ENCODE measurements around the gene MYH3. TPM values are rescaled to one million over a fixed set of nuclear protein-coding genes. Genes with fewer than 3 reads are reported as not detected.
A peak's percentile ranks its signal among the peaks of the same experiment; 100 is the strongest.

MYH3 gene
- total and polyA plus RNA-seq, 7 donors = 1.9 to 261 (median 5.8) TPM

- DNase-seq = no peak
- TF ChIP-seq, protein P1, sequence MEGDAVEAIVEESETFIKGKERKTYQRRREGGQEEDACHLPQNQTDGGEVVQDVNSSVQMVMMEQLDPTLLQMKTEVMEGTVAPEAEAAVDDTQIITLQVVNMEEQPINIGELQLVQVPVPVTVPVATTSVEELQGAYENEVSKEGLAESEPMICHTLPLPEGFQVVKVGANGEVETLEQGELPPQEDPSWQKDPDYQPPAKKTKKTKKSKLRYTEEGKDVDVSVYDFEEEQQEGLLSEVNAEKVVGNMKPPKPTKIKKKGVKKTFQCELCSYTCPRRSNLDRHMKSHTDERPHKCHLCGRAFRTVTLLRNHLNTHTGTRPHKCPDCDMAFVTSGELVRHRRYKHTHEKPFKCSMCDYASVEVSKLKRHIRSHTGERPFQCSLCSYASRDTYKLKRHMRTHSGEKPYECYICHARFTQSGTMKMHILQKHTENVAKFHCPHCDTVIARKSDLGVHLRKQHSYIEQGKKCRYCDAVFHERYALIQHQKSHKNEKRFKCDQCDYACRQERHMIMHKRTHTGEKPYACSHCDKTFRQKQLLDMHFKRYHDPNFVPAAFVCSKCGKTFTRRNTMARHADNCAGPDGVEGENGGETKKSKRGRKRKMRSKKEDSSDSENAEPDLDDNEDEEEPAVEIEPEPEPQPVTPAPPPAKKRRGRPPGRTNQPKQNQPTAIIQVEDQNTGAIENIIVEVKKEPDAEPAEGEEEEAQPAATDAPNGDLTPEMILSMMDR (IDR thresholded peaks at IDR 0.05) = no peak
- Histone ChIP-seq H3K9me3 (no peaks in the 10 kb centered on the region), H3K4me3 (peak overlapping the region; percentile 52), H3K36me3 (ENCODE audit: insufficient read depth in 1 of 2, low read depth in 1 of 2) (no peaks in the 10 kb centered on the region), H3K27me3 (ENCODE audit: insufficient read depth in 3 of 3, low read length in 2 of 3) (no peaks in the 10 kb centered on the region), H3K27ac (peak overlapping the region; percentile 92), H3K4me1 (peaks cover 31% of the 10 kb centered on the region)
- intact Hi-C loops (cut with DNase I) = loop anchor here in 1 of 2 donors (5.0 kb wide), 1 partner anchor 241 kb away; no protein-coding TSS in a partner anchor
- ATAC-seq = peak in 3 of 4 donors; percentile 6 to 30 (median 21)
- 39 to 64% (median 48%) methylated on average over 14 of the region's 14 CpGs for WGBS, 3 donors
Observed at GRCh38 chr17:10622617-10623485, 34.3 kb downstream of the MYH3 start.

DNA sequence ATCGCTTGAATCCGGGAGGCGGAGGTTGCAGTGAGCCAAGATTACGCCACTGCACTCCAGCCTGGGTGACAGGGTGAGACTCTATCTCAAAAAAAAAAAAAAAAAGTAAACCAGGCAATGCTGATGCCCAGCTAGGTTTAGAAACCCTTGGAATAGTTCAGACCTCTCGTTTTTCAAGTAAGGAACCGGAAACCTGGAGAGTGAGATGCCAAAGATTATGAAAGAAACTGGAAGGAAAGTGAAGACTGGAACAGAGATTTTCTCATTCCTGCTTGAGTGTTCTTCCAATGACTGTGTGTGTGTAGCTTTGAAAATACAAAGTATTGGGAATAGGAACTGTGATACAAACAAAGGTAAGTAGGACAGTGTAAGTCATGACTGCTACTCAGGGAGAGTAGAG is 35.7 kb downstream of the MYH3 start:
- Histone ChIP-seq H3K4me3 (peak overlapping the region; percentile 36), H3K9me3 (no peaks in the 10 kb centered on the region), H3K27ac (peak overlapping the region; percentile 92), H3K27me3 (ENCODE audit: insufficient read depth in 3 of 3, low read length in 2 of 3) (no peaks in the 10 kb centered on the region), H3K4me1 (peaks cover 39% of the 10 kb centered on the region), H3K36me3 (ENCODE audit: insufficient read depth in 1 of 2, low read depth in 1 of 2) (no peaks in the 10 kb centered on the region)
- ATAC-seq (no peak), DNase-seq (no peak)
- intact Hi-C loops (cut with DNase I) = loop anchor here in 1 of 2 donors (5.0 kb wide), 1 partner anchor 239 kb away; no protein-coding TSS in a partner anchor
- TF ChIP-seq, protein P1 (IDR thresholded peaks at IDR 0.05) = no peak
- WGBS, 3 donors = 45 to 82% (median 56%) methylated on average over 6 of the region's 6 CpGs

- DNase-seq (no peak), ATAC-seq (no peak)
- no peaks in the 10 kb centered on the region for H3K36me3 ChIP-seq (ENCODE audit: insufficient read depth in 1 of 2, low read depth in 1 of 2)
- H3K9me3 ChIP-seq = no peaks in the 10 kb centered on the region
- intact Hi-C loops (cut with DNase I) = loop anchor here in 1 of 2 donors (5.0 kb wide), 1 partner anchor 239 kb away; no protein-coding TSS in a partner anchor
- H3K4me1 ChIP-seq = peaks cover 38% of the 10 kb centered on the region
- 46 to 63% (median 57%) methylated on average over 4 of the region's 4 CpGs for WGBS, 3 donors
- no peaks in the 10 kb centered on the region for H3K27me3 ChIP-seq (ENCODE audit: insufficient read depth in 3 of 3, low read length in 2 of 3)
- TF ChIP-seq, protein P1 (IDR thresholded peaks at IDR 0.05) = no peak
- peak overlapping the region; percentile 92 for H3K27ac ChIP-seq
- no peak overlapping the region for H3K4me3 ChIP-seq
Observed at GRCh38 chr17:10620823-10621222, 36.3 kb downstream of the MYH3 start.

- ATAC-seq (peak; percentile 53 to 74 (median 72)), DNase-seq (peak; percentile 70 to 84)
- Histone ChIP-seq H3K36me3 (ENCODE audit: insufficient read depth in 1 of 2, low read depth in 1 of 2) (no peaks in the 10 kb centered on the region), H3K27ac (peak overlapping the region; percentile 84), H3K4me1 (peaks cover 17% of the 10 kb centered on the region), H3K27me3 (ENCODE audit: insufficient read depth in 3 of 3, low read length in 2 of 3) (no peaks in the 10 kb centered on the region), H3K9me3 (no peaks in the 10 kb centered on the region), H3K4me3 (no peak overlapping the region)
- intact Hi-C loops (cut with DNase I) = loop anchor here (5.0 to 10.0 kb wide), 5 partner anchors 73 to 693 kb away; partner anchors contain the start of gene MYH2 (in 1 of the 2)
- TF ChIP-seq, protein P1 (IDR thresholded peaks at IDR 0.05) = peak; percentile 82
- WGBS, 3 donors = 4 to 13% (median 6%) methylated on average over 7 of the region's 7 CpGs
Observed at GRCh38 chr17:10618202-10618635, 38.9 kb downstream of the MYH3 start.
